Prostate gland (tissue), 2 donors: ENCODE measurements around the gene EIF6. TPM values are rescaled to one million over a fixed set of nuclear protein-coding genes. Genes with fewer than 3 reads are reported as not detected.

Experiments used
- DNase-seq: peaks from one replicate; pipeline ENCODE4 v3.0.0-alpha.2; 2019; ENCODE audit warnings: low spot score
- H3K27ac ChIP-seq, 2 donors: fragments of 200-600 bp; sonication (generic); 2 replicates each; pipeline ENCODE4 v1.5.1; 2017 to 2019
- H3K27me3 ChIP-seq: fragments of 200-600 bp; sonication (generic); replicated peaks from 2 replicates; pipeline ENCODE4 v1.5.1; 2019; ENCODE audit not compliant: insufficient read depth
- H3K36me3 ChIP-seq, 2 donors: fragments of 200-600 bp; sonication (generic); 1 replicate in 1 of 2; 2 replicates in 1 of 2; pipeline versions ENCODE4 v1.5.1 to v1.8.1; 2017 to 2019
- H3K4me1 ChIP-seq: fragments of 200-600 bp; sonication (generic); replicated peaks from 2 replicates; pipeline ENCODE4 v1.5.1; 2019
- H3K4me3 ChIP-seq, 2 donors: fragments of 200-600 bp; sonication (generic); 2 replicates each; pipeline ENCODE4 v1.5.1; 2017 to 2019
- H3K9me3 ChIP-seq: fragments of 200-600 bp; sonication (generic); 2 replicates; pipeline ENCODE4 v1.5.1; 2017
- POLR2A ChIP-seq: fragments of 450-650 bp; IDR thresholded peaks from one replicate; pipeline ENCODE4 v1.6.1; 2016; ENCODE audit warnings: antibody characterized with exemption, mild to moderate bottlenecking
- POLR2AphosphoS5 ChIP-seq: sonication (generic); formaldehyde crosslinking; IDR thresholded peaks from one replicate; pipeline ENCODE4 v1.6.1; 2017; ENCODE audit warnings: antibody characterized with exemption
- WGBS: methylation state at CpG from one replicate; pipeline ENCODE4 v1.1.5; 2018; 5-methylcytosine and 5-hydroxymethylcytosine counted together
- intact Hi-C: fragments of 100-400 bp; cut with DNase I; formaldehyde crosslinking; loops from one replicate; pipeline ENCODE4 v1.14.2; 2022
- total RNA-seq, 2 donors: library from RNA; depleted of rRNA; stranded (reverse); fragments of >200 nt; gene quantifications; one replicate each; pipeline ENCODE4 v1.1.0, GENCODE V29; 2016
- TF ChIP-seq, protein P1 (sequence below), 4 experiments: fragments of 200-600 bp in 2 of 4; fragments of 450-650 bp in 2 of 4; sonication (generic) in 2 of 4; IDR thresholded peaks; 1 replicate in 3 of 4; 2 replicates in 1 of 4; pipeline ENCODE4 v1.5.1; 2016 to 2019; ENCODE audit warnings: antibody characterized with exemption in 4 of 4, mild to moderate bottlenecking in 2 of 4, moderate library complexity in 2 of 4

The EIF6 gene
- total RNA-seq, 2 donors from 2014 or later: 78.2 to 93.9 TPM

DNA sequence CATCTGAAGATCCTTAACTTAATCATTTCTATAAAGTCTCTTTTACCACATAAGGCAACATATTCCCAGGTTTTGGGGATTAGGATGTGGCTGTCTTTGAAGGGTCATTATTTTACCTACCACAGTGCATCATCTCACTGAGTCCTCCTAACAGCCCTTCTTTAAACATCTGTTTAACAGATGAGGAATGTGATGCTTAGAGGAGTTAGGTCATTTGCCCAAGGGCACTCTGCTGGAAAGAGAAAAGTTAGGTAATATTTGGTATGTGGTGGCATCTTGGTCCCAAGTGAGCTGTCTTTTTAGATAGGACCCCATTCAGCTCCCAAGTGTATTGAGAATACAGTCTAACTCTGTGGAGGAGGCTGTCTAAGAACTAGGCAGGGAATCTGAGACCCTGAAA, 47.1 kb downstream of the EIF6 start:
- no peak for DNase-seq
- intact Hi-C loops: no loop called here
- H3K4me1 ChIP-seq: no peaks in the 10 kb centered on the region
- no peaks in the 10 kb centered on the region for H3K9me3 ChIP-seq
- no peak overlapping the region for H3K27ac ChIP-seq
- no peaks in the 10 kb centered on the region for H3K27me3 ChIP-seq
- H3K4me3 ChIP-seq: no peak overlapping the region
- TF ChIP-seq, protein P1, sequence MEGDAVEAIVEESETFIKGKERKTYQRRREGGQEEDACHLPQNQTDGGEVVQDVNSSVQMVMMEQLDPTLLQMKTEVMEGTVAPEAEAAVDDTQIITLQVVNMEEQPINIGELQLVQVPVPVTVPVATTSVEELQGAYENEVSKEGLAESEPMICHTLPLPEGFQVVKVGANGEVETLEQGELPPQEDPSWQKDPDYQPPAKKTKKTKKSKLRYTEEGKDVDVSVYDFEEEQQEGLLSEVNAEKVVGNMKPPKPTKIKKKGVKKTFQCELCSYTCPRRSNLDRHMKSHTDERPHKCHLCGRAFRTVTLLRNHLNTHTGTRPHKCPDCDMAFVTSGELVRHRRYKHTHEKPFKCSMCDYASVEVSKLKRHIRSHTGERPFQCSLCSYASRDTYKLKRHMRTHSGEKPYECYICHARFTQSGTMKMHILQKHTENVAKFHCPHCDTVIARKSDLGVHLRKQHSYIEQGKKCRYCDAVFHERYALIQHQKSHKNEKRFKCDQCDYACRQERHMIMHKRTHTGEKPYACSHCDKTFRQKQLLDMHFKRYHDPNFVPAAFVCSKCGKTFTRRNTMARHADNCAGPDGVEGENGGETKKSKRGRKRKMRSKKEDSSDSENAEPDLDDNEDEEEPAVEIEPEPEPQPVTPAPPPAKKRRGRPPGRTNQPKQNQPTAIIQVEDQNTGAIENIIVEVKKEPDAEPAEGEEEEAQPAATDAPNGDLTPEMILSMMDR (IDR thresholded peaks at IDR 0.05): no peak
- TF ChIP-seq POLR2AphosphoS5: no peak
- no peak for TF ChIP-seq POLR2A
- H3K36me3 ChIP-seq: no peaks in the 10 kb centered on the region

DNA sequence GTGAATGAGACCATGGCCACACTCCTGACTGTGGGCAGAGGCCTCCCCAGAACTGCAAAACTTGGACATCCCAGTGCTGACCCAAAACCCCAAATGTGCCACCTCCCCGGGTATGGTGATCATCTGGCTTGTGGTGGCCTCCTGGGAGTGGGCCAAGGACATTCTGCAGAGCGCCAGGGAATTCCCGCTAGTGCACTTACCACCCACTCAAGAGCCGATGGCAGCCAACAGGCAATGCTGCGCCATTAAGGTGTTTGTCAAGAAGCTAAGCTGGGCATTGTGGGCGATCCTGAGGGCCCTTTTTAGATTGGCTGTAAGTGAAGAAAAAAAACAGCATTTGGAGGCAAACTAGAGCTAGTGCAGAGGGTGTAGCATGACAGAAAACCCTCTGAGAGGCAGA, 48.7 kb downstream of the EIF6 start:
- Histone ChIP-seq H3K4me1 (no peaks in the 10 kb centered on the region), H3K27me3 (no peaks in the 10 kb centered on the region), H3K9me3 (no peaks in the 10 kb centered on the region), H3K27ac (no peak overlapping the region), H3K4me3 (no peak overlapping the region), H3K36me3 (no peaks in the 10 kb centered on the region)
- DNase-seq: no peak
- TF ChIP-seq POLR2A: no peak
- TF ChIP-seq, protein P1 (IDR thresholded peaks at IDR 0.05): no peak
- no peak for TF ChIP-seq POLR2AphosphoS5
- WGBS: 87% methylated on average over 6 of the region's 6 CpGs
- intact Hi-C loops: no loop called here

DNA sequence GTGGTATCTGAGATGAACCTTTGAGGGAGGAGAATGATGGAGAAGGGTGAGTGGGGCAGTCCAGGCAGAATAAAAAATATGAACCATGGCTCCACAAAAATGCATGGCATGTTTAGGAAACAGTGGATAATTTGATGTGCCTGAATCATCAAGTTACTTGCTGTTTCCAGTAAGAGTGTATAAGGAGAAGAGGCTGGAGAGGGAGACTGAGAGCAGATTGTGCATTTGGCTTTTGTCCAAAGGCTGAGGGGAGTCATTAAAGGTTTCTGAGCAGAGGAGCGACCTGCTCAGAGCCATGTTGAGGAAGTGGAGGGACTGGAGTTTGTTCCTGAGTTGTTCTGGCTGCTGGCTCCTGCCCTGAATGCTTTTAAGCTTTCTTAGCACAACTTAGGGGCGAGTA, 52.0 kb downstream of the EIF6 start:
- no peak for DNase-seq
- H3K4me3 ChIP-seq: no peak overlapping the region
- WGBS: 70% methylated on average over 2 of the region's 2 CpGs
- H3K27ac ChIP-seq: no peak overlapping the region
- TF ChIP-seq, protein P1 (IDR thresholded peaks at IDR 0.05): no peak
- TF ChIP-seq POLR2AphosphoS5: no peak
- no peak for TF ChIP-seq POLR2A
- no peaks in the 10 kb centered on the region for H3K9me3 ChIP-seq
- H3K27me3 ChIP-seq: no peaks in the 10 kb centered on the region
- H3K36me3 ChIP-seq: no peaks in the 10 kb centered on the region
- H3K4me1 ChIP-seq: no peaks in the 10 kb centered on the region
- intact Hi-C loops: no loop called here

Other genes starting within 250 kb of the EIF6 start
- gene TRPC4AP, start 192.0 kb downstream of the EIF6 start, total RNA-seq: 10 to 100 TPM; 65.4 to 76.6 TPM
- gene EDEM2, start 137.4 kb downstream of the EIF6 start, total RNA-seq: 10 to 100 TPM; 27.1 to 30.0 TPM
- 10 to 100 TPM; 11.2 to 17.6 TPM for gene PROCR, start 112.7 kb downstream of the EIF6 start, total RNA-seq
- gene MMP24, start 58.1 kb downstream of the EIF6 start, total RNA-seq: 1 to 10 TPM in 1 of 2 donors, under 1 TPM in 1; 0.96 to 1.7 TPM
- 10 to 100 TPM; 35.4 to 65.8 TPM for gene MMP24OS, start 6.7 kb downstream of the EIF6 start, total RNA-seq
- under 1 TPM; 0.28 to 0.36 TPM for gene FAM83C, start 7.7 kb upstream of the EIF6 start, total RNA-seq
- 10 to 100 TPM; 28.6 to 60.3 TPM for gene UQCC1, start 127.2 kb upstream of the EIF6 start, total RNA-seq
- gene GDF5, start 153.5 kb upstream of the EIF6 start, total RNA-seq: under 1 TPM; 0.50 to 0.68 TPM
- gene CEP250, start 170.8 kb upstream of the EIF6 start, total RNA-seq: 10 to 100 TPM; 35.2 to 36.9 TPM
- gene C20orf173, start 244.9 kb upstream of the EIF6 start, total RNA-seq: not detected